Sigmoid colon (tissue), 4 donors: Measurements from ENCODE around the gene NLRP12.

Experiments used
- EP300 ChIP-seq, 4 donors: sonication (generic); formaldehyde crosslinking; IDR thresholded peaks; one replicate each; pipeline ENCODE4 v1.6.1; 2017; ENCODE audit warnings: antibody characterized with exemption in 4 of 4
- POLR2A ChIP-seq, 2 donors: fragments of 450-650 bp; IDR thresholded peaks; one replicate each; pipeline ENCODE4 v1.6.1; 2016; ENCODE audit warnings: antibody characterized with exemption in 2 of 2, mild to moderate bottlenecking in 2 of 2, moderate library complexity in 2 of 2
- POLR2AphosphoS5 ChIP-seq, 4 donors: sonication (generic); formaldehyde crosslinking; IDR thresholded peaks; one replicate each; pipeline ENCODE4 v1.6.1; 2017; ENCODE audit warnings: antibody characterized with exemption in 4 of 4
- TF ChIP-seq, protein P1 (sequence below), 4 experiments: fragments of 450-650 bp in 3 of 4; fragments of 200-600 bp in 1 of 4; IDR thresholded peaks; one replicate each; pipeline ENCODE4 v1.5.1; 2016 to 2019; ENCODE audit warnings: antibody characterized with exemption in 4 of 4, mild to moderate bottlenecking in 3 of 4, moderate library complexity in 2 of 4

DNA sequence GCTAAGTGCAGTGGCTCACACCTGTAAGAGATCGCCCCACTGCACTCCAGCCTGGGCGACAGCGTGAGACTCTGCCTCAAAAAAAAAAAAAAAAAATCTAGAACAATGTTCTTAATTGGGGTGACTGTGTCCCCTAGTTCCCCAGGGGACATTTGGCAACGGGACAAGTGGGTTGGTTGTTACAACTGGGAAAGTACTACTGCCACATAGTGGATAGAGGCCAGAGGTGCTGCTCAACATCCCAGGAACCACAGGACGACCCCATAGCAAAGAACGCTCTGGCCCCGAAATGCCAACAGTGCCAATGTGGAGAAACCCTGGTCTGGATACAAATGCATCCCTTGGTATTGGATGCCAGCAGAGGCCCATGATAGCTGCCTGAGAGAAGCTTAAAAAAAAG, 11.8 kb downstream of the NLRP12 start:
- TF ChIP-seq, protein P1, sequence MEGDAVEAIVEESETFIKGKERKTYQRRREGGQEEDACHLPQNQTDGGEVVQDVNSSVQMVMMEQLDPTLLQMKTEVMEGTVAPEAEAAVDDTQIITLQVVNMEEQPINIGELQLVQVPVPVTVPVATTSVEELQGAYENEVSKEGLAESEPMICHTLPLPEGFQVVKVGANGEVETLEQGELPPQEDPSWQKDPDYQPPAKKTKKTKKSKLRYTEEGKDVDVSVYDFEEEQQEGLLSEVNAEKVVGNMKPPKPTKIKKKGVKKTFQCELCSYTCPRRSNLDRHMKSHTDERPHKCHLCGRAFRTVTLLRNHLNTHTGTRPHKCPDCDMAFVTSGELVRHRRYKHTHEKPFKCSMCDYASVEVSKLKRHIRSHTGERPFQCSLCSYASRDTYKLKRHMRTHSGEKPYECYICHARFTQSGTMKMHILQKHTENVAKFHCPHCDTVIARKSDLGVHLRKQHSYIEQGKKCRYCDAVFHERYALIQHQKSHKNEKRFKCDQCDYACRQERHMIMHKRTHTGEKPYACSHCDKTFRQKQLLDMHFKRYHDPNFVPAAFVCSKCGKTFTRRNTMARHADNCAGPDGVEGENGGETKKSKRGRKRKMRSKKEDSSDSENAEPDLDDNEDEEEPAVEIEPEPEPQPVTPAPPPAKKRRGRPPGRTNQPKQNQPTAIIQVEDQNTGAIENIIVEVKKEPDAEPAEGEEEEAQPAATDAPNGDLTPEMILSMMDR (IDR thresholded peaks at IDR 0.05), result no peak
- TF ChIP-seq POLR2A (IDR thresholded peaks at IDR 0.05) (no peak), POLR2AphosphoS5 (IDR thresholded peaks at IDR 0.05) (no peak), EP300 (IDR thresholded peaks at IDR 0.05) (no peak)
